K562 (cell line): ENCODE data around the gene TBX10. TPM values are rescaled to one million over a fixed set of nuclear protein-coding genes. Genes with fewer than 3 reads are reported as not detected.

ENCODE experiments used
- FOXA3 ChIP-seq, 2 experiments: fragments of 450-650 bp in 1 of 2; sonication (generic) in 1 of 2; formaldehyde crosslinking; IDR thresholded peaks in 1 of 2; conservative IDR thresholded peaks in 1 of 2; 2 replicates each; pipeline versions ENCODE4 v1.4.0 to v1.8.0; 2020 to 2022; ENCODE audit warnings: mild to moderate bottlenecking in 2 of 2, missing genetic modification reagents in 1 of 2
- FOXM1 ChIP-seq, 2 experiments: fragments of 450-650 bp in 1 of 2; sonication (generic) in 1 of 2; formaldehyde crosslinking in 1 of 2; IDR thresholded peaks; 2 replicates each; pipeline versions ENCODE4 v1.6.1 to v1.9.0; 2017 to 2022; ENCODE audit warnings: low read depth in 2 of 2, mild to moderate bottlenecking in 2 of 2, missing genetic modification reagents in 1 of 2, moderate library complexity in 1 of 2
- RCOR1 ChIP-seq, 2 experiments: IDR thresholded peaks; 2 replicates each; pipeline ENCODE4 v1.6.1; 2012; ENCODE audit warnings: low read depth in 2 of 2, low read length in 2 of 2, borderline replicate concordance in 1 of 2, improper control_type of control experiment in 1 of 2
- ZBTB40 ChIP-seq, 2 experiments: fragments of 450-650 bp in 1 of 2; sonication (generic) in 1 of 2; formaldehyde crosslinking in 1 of 2; IDR thresholded peaks; 2 replicates each; pipeline versions ENCODE4 v1.7.1 to v1.9.0; 2016 to 2022; ENCODE audit warnings: inconsistent platforms in 1 of 2, mild to moderate bottlenecking in 1 of 2, missing genetic modification reagents in 1 of 2
- polyA plus RNA-seq, 8 experiments: library from polyadenylated mRNA; depleted of rRNA in 4 of 8; stranded (reverse) in 5 of 8; unstranded in 3 of 8; fragments of >200 nt; fragmentation: Nextera tagmentation in 2 of 8; fragmentation: Illumina TruSeq in 1 of 8; extraction: Ambion mirVana in 2 of 8; extraction: Trizol in 1 of 8; gene quantifications; 2 replicates each; pipeline versions ENCODE4 v1.2.1 to v1.2.3, GENCODE V29; 2011 to 2014; ENCODE audit warnings: inconsistent platforms in 1 of 8, missing spikeins in 1 of 8
- total RNA-seq, 7 experiments: library from RNA; depleted of rRNA in 6 of 7; stranded (reverse); fragments of >200 nt in 6 of 7; fragmentation: Illumina TruSeq in 2 of 7; extraction: Trizol in 2 of 7; gene quantifications; 2 replicates each; pipeline versions ENCODE4 v1.2.1 to v1.2.3, GENCODE V29; 2011 to 2021; ENCODE audit warnings: low replicate concordance in 1 of 7

The TBX10 gene
- total and polyA plus RNA-seq, 9 of the 15 experiments (the other 6 are each of a cell fraction or from before 2014, with no cell fraction given), result not detected

- no peak for TF ChIP-seq ZBTB40 (IDR thresholded peaks at IDR 0.05)
- peak; percentile 69 for TF ChIP-seq ZBTB40 (CRISPR knock-in tag; IDR thresholded peaks at IDR 0.05)
- TF ChIP-seq FOXM1 (IDR thresholded peaks at IDR 0.05; ENCODE audit: low read depth), result no peak
- peak; percentile 96 for TF ChIP-seq FOXM1 (CRISPR knock-in tag; IDR thresholded peaks at IDR 0.05; ENCODE audit: low read depth)
- TF ChIP-seq FOXA3 (CRISPR knock-in tag; conservative IDR thresholded peaks at IDR 0.05 in 1 of 2, IDR thresholded peaks at IDR 0.05 in 1 of 2), result peak in 1 of 2 experiments; percentile 78; a peak in 1 of 4 replicates
- 0 out of 4 replicates have a peak, but pooled peaks have one; percentile 21 to 44 for TF ChIP-seq RCOR1 (IDR thresholded peaks at IDR 0.05; ENCODE audit: borderline replicate concordance in 1 of 2, low read depth in 2 of 2, low read length in 2 of 2)
Observed at GRCh38 chr11:67629386-67630227, 10.0 kb downstream of the TBX10 start, which contains the start of gene NUDT8 (continued).
